GM19463 (cell line): Measurements from ENCODE around the gene ATP13A5.

Experiments
- ATAC-seq: cut with Tn5 transposase; IDR thresholded peaks from one replicate; pipeline ENCODE4 v1.9.1; 2021; ENCODE audit warnings: mild to moderate bottlenecking, moderate library complexity; ENCODE audit not compliant: unreplicated experiment

Gene ATP13A5

DNA sequence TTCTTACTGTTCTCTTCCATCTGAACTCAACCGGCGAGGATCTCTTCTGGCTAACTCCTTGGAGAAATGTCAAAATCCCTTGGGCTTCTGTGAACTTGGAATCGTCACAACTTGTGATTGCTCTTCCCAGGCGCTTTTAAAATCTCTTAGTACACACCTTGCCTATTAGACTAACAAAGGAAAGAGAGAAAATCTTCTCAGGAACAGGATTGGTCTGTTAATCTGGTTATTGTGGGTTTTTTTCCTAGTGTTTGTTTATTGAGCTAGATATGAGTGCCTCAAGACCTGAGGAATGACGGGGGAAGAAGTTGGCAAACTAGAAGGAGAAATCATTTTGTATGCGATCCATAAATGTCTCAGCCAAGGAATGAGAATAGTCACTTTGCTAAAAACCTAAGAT is at the start of gene ATP13A5:
ATP13A5 (minus strand) TSS at position 48 of the 400 bp plus-strand sequence; CDS start at position 20, 28 bp downstream.
- ATAC-seq: no peak

- ATAC-seq: no peak
These were observed 40.2 kb upstream of the ATP13A5 start for GRCh38 chr3:193418576-193419373.

DNA sequence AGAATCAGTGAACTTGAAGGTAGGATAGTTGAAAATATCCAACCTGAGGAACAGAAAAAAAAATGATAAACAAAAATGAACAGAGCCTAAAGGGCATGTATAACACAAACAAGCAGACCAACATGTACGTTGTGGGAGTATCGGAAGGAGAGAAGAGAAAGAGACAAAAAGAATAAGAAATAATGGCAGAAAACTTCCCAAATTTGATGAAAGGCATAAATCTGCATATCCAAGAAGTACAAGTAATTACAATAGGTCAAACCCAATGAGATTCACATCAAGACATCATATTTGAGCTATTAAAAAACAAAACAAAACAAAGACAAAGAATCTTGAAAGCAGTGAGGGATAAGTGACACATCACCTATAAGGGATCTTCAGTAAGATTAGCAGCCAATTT is 38.1 kb upstream of the ATP13A5 start:
- no peak for ATAC-seq

- no peak for ATAC-seq
These were observed 29.1 kb upstream of the ATP13A5 start for GRCh38 chr3:193407688-193408087.

GRCh38 chr3:193407112-193407511 is 28.6 kb upstream of the ATP13A5 start:
- no peak for ATAC-seq

DNA sequence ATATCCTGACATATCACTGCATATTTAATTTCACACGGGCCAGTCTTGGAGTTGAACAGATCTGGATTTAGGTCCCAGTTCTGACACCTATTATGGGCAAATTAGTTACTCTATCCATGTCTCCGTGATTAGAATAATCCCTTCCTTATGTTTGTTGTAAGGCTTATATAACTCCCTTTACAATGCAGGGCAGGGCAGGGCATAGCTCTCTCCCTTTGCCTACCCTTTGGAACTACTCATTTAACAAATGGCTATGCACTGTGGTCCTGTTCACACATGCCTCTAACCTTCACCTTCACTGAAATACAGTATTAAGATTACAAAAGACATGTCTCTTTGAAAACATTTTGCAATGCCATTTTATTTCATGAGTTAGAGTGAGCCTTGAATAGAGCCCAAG is 24.8 kb upstream of the ATP13A5 start:
- ATAC-seq: no peak

- no peak for ATAC-seq
These were observed 21.8 kb upstream of the ATP13A5 start for GRCh38 chr3:193400304-193400703.

DNA sequence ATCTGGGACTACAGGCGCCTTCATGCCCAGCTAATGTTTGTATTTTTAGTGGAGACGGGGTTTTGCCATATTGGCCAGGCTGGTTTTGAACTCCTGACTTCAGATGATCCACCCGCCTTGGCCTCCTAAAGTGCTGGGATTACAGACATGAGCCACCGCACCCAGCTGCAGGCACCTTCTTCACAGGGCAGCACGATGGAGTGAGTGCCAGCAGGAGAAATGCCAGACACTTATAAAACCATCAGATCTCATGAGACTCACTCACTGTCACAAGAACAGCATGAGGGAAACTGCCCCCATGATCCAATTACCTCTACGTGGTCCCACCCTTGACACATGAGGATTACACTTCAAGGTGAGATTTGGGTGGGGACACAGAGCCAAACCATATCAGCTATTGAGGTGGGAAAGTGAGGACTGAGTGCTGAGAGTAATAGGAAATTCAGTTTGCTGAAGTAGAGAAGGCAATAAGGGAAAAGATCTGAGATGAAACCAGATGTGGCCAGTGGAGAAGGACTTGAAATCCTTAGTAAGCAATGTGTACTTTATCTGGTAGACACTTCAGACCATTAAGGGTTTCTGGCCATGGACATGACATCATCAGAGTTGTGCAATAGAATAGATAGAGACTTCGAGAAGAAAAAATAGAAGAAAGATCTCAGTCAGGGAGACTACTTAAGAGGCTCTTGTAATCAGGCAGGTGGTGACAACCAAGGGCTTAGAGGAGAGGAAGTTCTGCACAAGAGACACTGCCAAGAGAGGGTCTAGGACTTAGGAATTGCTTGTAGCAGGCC is 18.1 kb upstream of the ATP13A5 start:
- ATAC-seq: no peak

DNA sequence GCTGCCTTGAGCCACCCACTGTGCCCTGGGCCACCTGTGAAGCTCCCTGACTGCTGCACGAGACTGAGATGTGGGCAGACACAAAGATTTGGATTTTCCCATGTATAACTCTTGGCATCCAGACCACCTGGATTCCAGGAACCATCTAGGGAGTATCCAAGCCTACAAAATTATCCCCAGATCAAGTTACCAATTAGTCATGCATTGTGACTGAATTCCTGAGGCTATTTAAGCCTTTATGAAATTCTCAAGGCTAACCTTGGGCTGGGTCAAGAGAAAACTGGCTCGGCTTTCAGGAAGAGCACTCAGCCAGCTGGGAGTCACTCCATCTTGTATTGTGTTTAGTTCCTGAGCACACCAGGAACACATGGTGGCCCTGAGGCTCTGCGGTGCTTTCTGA is 13.3 kb upstream of the ATP13A5 start:
- ATAC-seq: no peak

DNA sequence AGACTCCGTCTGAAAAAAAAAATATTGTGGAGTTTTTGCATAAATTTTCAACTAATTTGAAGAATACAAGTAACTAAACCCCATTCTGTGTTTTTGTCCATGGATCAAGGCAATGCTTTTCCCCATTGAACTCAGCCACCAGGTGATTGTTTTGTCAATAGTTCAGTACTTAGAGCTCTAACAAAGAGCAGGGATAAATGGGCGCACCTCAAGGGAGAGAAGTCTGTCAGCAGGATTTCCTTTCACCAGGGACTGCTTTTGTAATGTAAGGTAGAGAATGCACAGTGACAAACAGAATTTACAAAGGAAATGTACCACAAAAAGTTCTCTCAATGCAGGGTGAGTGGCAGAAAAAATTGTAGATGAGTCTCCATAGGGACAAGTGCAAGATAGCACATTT is 10.8 kb upstream of the ATP13A5 start:
- ATAC-seq: no peak

- ATAC-seq: no peak
These were observed 9.8 kb upstream of the ATP13A5 start for GRCh38 chr3:193388361-193388760.

DNA sequence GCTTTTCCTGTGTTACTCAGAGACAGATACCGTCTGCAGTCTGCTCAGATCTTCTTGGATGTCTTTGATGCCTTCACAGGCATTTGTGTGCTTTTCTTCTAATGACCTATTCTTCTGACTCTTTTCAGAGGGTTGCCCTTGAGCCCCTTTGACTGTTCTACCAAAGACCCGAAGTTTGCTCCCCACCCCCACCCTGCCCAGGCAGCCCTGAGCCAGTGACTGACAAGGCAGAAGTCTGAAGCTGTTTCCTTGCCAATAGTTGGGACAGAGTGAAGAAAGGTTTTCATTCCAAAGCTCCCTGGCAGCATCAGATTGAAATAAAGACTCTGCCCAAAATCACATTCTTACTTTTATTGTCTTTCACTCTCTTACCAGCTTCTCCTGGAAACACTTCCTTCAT is 9.0 kb upstream of the ATP13A5 start:
- ATAC-seq: no peak

DNA sequence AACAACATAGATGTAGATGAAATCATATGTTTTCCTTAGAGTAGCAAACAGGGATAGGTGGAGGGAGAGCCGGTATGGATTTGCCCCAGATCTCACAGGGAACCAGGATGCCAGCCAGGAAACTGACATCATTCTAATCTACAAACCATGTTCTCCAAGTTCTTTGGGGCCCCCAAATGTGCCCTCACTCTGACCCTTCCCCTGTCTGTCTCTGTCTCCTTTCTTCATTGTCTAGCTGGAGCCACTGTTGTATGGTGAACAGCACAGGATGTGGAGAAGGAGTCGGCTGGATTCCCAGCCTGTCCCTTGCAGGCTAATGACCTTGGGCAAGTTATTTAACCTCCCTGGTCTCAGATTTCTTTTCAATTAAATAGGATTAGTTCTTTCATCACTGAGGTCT is 962 bp downstream of the ATP13A5 start:
- no peak for ATAC-seq

DNA sequence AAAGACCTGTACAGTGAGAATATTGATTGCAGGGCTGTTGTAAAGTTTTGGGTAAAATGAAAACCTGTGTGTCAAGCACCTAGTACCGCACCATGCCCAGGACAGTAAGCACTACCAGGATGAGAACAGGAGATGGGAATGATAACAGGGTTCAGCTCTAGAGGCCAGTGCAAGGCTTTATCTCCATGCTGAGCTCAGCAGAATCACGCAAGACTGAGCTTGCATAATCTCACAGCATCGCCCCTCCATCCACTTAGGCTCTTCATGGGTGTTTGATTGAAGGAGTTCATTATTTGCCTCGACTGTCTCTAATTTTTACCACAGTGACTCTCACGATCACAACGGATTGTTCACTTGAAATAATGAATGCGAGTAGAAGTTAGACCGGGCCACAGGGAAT is 2.9 kb downstream of the ATP13A5 start:
- ATAC-seq: no peak

GRCh38 chr3:193372783-193373182 is 5.8 kb downstream of the ATP13A5 start:
- peak; percentile 51 for ATAC-seq

GRCh38 chr3:193367868-193368267 is 10.7 kb downstream of the ATP13A5 start:
- ATAC-seq: no peak

- no peak for ATAC-seq
These were observed 21.3 kb downstream of the ATP13A5 start for GRCh38 chr3:193357291-193357690.

- no peak for ATAC-seq
These were observed 24.1 kb downstream of the ATP13A5 start for GRCh38 chr3:193354423-193354822.

DNA sequence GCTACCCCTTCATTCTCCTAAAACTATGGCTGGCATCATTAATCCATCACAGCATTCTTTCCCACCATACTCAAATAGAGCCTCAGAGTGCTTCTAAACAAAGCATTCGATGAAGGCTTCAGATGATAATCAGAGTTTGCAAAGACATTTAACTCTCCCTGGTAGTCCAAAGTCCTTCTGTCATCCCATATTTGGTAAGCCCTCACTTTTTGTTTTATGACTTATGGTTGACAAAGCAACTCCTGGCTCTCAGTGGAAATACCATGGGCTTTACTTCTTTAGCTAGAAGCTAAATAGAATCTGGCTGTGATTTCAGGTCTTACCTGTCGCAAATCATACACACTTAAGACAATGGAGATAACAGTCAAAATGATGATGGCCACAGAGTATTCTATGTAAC is 27.8 kb downstream of the ATP13A5 start:
- no peak for ATAC-seq

- no peak for ATAC-seq
These were observed 29.9 kb downstream of the ATP13A5 start for GRCh38 chr3:193348686-193349085.

GRCh38 chr3:193347521-193348501 is 30.7 kb downstream of the ATP13A5 start:
- ATAC-seq: no peak
